Endothelial cell of umbilical vein (primary cell): Measurements from ENCODE around the gene LIAS. TPM values are rescaled to one million over a fixed set of nuclear protein-coding genes. Genes with fewer than 3 reads are reported as not detected.
"Not testable (repeated sequence)": the region's sequence is repeated elsewhere in the genome, so short reads cannot be mapped to it uniquely, and the experiment has no call there.

Experiments
- BruUV-seq: library from RNA; stranded (reverse); fragments of 400-500 nt; replicated peaks from 2 replicates; lab custom pipeline; 2021; lab: Mats Ljungman, UMichigan
- CTCF ChIA-PET: fragments of 300-600, 350-600 bp; sonication (Branson Sonifier 250); formaldehyde crosslinking; loops from one replicate; lab custom pipeline; 2021; ENCODE audit warnings: antibody characterized with exemption, inconsistent platforms; lab: Charles Lee
- POLR2A ChIA-PET: fragments of 300-600, 350-600 bp; sonication (Branson Sonifier 250); formaldehyde crosslinking; loops from one replicate; lab custom pipeline; 2021; ENCODE audit warnings: antibody characterized with exemption, inconsistent platforms; lab: Charles Lee
- DNase-seq: peaks from one replicate; pipeline ENCODE4 v3.0.0-alpha.2; 2011; ENCODE audit warnings: low read depth, low spot score
- FAIRE-seq: peaks from 2 replicates; lab custom pipeline; 2011; peaks lifted over from hg19 to GRCh38; lab: Jason Lieb, UNC
- H2AFZ ChIP-seq: 2 replicates; pipeline ENCODE4 v1.6.0; 2012; ENCODE audit warnings: low read depth, low read length, control low read depth, inconsistent platforms
- H3K27ac ChIP-seq: 2 replicates; pipeline ENCODE4 v1.5.1; 2011; ENCODE audit warnings: low read depth, mild to moderate bottlenecking, control low read depth, low read length, moderate library complexity; ENCODE audit not compliant: insufficient read depth
- H3K27me3 ChIP-seq, 2 experiments: 2 replicates each; pipeline versions ENCODE4 v1.6.0 to v1.6.1; 2011; ENCODE audit warnings: low read length in 2 of 2, mixed read lengths in 1 of 2; ENCODE audit not compliant: control insufficient read depth in 2 of 2, insufficient read depth in 2 of 2
- H3K36me3 ChIP-seq, 2 experiments: 2 replicates in 1 of 2; 3 replicates in 1 of 2; pipeline ENCODE4 v1.5.1; 2011; ENCODE audit warnings: low read length in 2 of 2, mild to moderate bottlenecking in 1 of 2, moderate library complexity in 1 of 2; ENCODE audit not compliant: control insufficient read depth in 2 of 2, insufficient read depth in 2 of 2; ENCODE audit errors: extremely low read depth in 1 of 2
- H3K4me1 ChIP-seq: 3 replicates; pipeline ENCODE4 v1.5.1; 2011; ENCODE audit warnings: mild to moderate bottlenecking, low read length; ENCODE audit not compliant: control insufficient read depth, insufficient read depth; ENCODE audit errors: extremely low read depth
- H3K4me2 ChIP-seq: 2 replicates; pipeline ENCODE4 v1.6.1; 2011; ENCODE audit warnings: low read length, control low read depth, mixed read lengths; ENCODE audit not compliant: insufficient read depth
- H3K4me3 ChIP-seq, 3 experiments: fragments of 200-600 bp in 1 of 3; sonication (generic), shearing (Covaris generic) in 1 of 3; replicated peaks in 1 of 3; 2 replicates each; pipeline ENCODE4 v1.5.1; 2011 to 2016; ENCODE audit warnings: control low read depth in 3 of 3, low read length in 3 of 3, mild to moderate bottlenecking in 2 of 3, inconsistent platforms in 1 of 3, low read depth in 1 of 3, moderate library complexity in 1 of 3; ENCODE audit not compliant: insufficient read depth in 1 of 3
- H3K79me2 ChIP-seq: 2 replicates; pipeline ENCODE4 v1.6.0; 2012; ENCODE audit warnings: low read length, inconsistent platforms; ENCODE audit not compliant: control insufficient read depth, insufficient read depth
- H3K9ac ChIP-seq: replicated peaks from 2 replicates; pipeline ENCODE3; 2011; ENCODE audit warnings: low read length, control low read depth; ENCODE audit not compliant: insufficient read depth; ENCODE audit errors: extremely low read depth
- H3K9me1 ChIP-seq: replicated peaks from 3 replicates; pipeline ENCODE4 v1.6.0; 2011; ENCODE audit warnings: mild to moderate bottlenecking, low read length; ENCODE audit not compliant: control insufficient read depth, insufficient read depth; ENCODE audit errors: extremely low read depth
- H3K9me3 ChIP-seq: replicated peaks from 2 replicates; pipeline ENCODE4 v1.5.1; 2012; ENCODE audit warnings: low read length, inconsistent platforms; ENCODE audit not compliant: control insufficient read depth, insufficient read depth
- H4K20me1 ChIP-seq: replicated peaks from 2 replicates; pipeline ENCODE3; 2011; ENCODE audit warnings: mild to moderate bottlenecking, low read length; ENCODE audit not compliant: control insufficient read depth, insufficient read depth; ENCODE audit errors: extremely low read depth
- CTCF ChIP-seq, 2 donors: IDR thresholded peaks; 1 replicate in 1 of 2; 2 replicates in 1 of 2; pipeline ENCODE4 v1.5.1; 2011; ENCODE audit warnings: low read length in 2 of 2, mild to moderate bottlenecking in 2 of 2, moderate library complexity in 2 of 2, control low read depth in 1 of 2, inconsistent platforms in 1 of 2, low read depth in 1 of 2; ENCODE audit not compliant: insufficient read depth in 1 of 2; ENCODE audit errors: extremely low read depth in 1 of 2
- EZH2 ChIP-seq: IDR thresholded peaks from 2 replicates; pipeline ENCODE4 v1.6.1; 2012; ENCODE audit warnings: borderline replicate concordance, low read depth, mild to moderate bottlenecking, moderate library complexity, low read length, inconsistent platforms; ENCODE audit not compliant: severe bottlenecking
- FOS ChIP-seq: IDR thresholded peaks from 2 replicates; pipeline ENCODE4 v1.6.1; 2011; ENCODE audit warnings: mild to moderate bottlenecking, low read length, moderate library complexity, borderline replicate concordance; ENCODE audit not compliant: insufficient read depth
- GATA2 ChIP-seq: IDR thresholded peaks from 2 replicates; pipeline ENCODE4 v1.7.0; 2011; ENCODE audit warnings: low read depth, mild to moderate bottlenecking, moderate library complexity, mixed read lengths, low read length; ENCODE audit not compliant: insufficient read length, insufficient read depth
- JUN ChIP-seq: IDR thresholded peaks from 2 replicates; pipeline ENCODE4 v1.6.1; 2011; ENCODE audit warnings: borderline replicate concordance, low read depth; ENCODE audit not compliant: insufficient read length, insufficient read depth
- MAX ChIP-seq: IDR thresholded peaks from 2 replicates; pipeline ENCODE4 v1.6.1; 2011; ENCODE audit not compliant: insufficient read depth, insufficient read length
- MYC ChIP-seq: IDR thresholded peaks from one replicate; pipeline ENCODE4 v1.6.1; 2011; ENCODE audit warnings: mild to moderate bottlenecking, low read depth, low read length
- POLR2A ChIP-seq: IDR thresholded peaks from 2 replicates; pipeline ENCODE4 v1.6.1; 2012; ENCODE audit warnings: low read depth, mild to moderate bottlenecking, control low read depth, low read length
- POLR2AphosphoS5 ChIP-seq: IDR thresholded peaks from 2 replicates; pipeline ENCODE4 v1.6.1; 2012; ENCODE audit warnings: low read depth, mild to moderate bottlenecking, control low read depth, low read length, moderate library complexity; ENCODE audit not compliant: insufficient read depth
- dilution Hi-C: fragments of 300-500 bp; cut with MboI; formaldehyde crosslinking; loops from one replicate; pipeline ENCODE4 v1.15.0; 2019; ENCODE audit warnings: low sequenced_read_pairs; ENCODE audit not compliant: extremely low pct_ligation_motif_present
- intact Hi-C: fragments of 100-400 bp; cut with micrococcal nuclease; formaldehyde crosslinking; loops from one replicate; pipeline ENCODE4 v1.10.0; 2022
- polyA plus RNA-seq, 4 experiments: library from polyadenylated mRNA; depleted of rRNA in 3 of 4; stranded (reverse) in 3 of 4; unstranded in 1 of 4; fragments of >200 nt; gene quantifications; 2 replicates each; pipeline versions ENCODE4 v1.2.1 to v1.2.3, GENCODE V29; 2011 to 2012; ENCODE audit warnings: missing spikeins in 1 of 4
- total RNA-seq: library from RNA; stranded (reverse); gene quantifications from 2 replicates; pipeline ENCODE4 v1.2.3, GENCODE V29; 2021

The LIAS gene
- total and polyA plus RNA-seq, 2 donors (not counting 3 experiments of a cell fraction or from before 2014, with no cell fraction given) = 5.5 to 11.3 TPM

- H3K4me2 ChIP-seq, H2AFZ ChIP-seq, H3K9me1 ChIP-seq, H3K79me2 ChIP-seq, BruUV-seq, H3K9me3 ChIP-seq, DNase-seq, H3K27me3 ChIP-seq, dilution Hi-C loops, FAIRE-seq, H3K4me1 ChIP-seq, H4K20me1 ChIP-seq, intact Hi-C loops, POLR2A ChIA-PET, H3K27ac ChIP-seq, H3K4me3 ChIP-seq, H3K9ac ChIP-seq: not testable (repeated sequence)
- H3K36me3 ChIP-seq = peaks cover 6 to 12% of the 10 kb centered on the region in 2 experiments
- CTCF ChIA-PET = interaction anchor here (1.3 to 1.8 kb wide), 2 partner anchors 45 to 144 kb away, joined by 3 to 5 read pairs; no protein-coding TSS in a partner anchor
Measured at GRCh38 chr4:39514266-39514665, 55.4 kb downstream of the LIAS start.

GRCh38 chr4:39514888-39515401, 56.1 kb downstream of the LIAS start:
- Histone ChIP-seq H3K27ac (peak overlapping the region; percentile 46), H3K9ac (no peak overlapping the region), H3K4me1 (no peaks in the 10 kb centered on the region), H3K9me3 (no peaks in the 10 kb centered on the region), H3K79me2 (peaks cover 12% of the 10 kb centered on the region), H3K4me3 (no peak overlapping the region), H3K4me2 (no peak overlapping the region), H3K9me1 (no peaks in the 10 kb centered on the region), H4K20me1 (no peaks in the 10 kb centered on the region), H3K36me3 (peaks cover 5 to 7% of the 10 kb centered on the region in 2 experiments), H3K27me3 (no peaks in the 10 kb centered on the region), H2AFZ (peak overlapping the region; percentile 48)
- ChIA-PET POLR2A (no interaction called here), CTCF (interaction anchor here (1.3 to 1.8 kb wide), 2 partner anchors 46 to 143 kb away, joined by 3 to 5 read pairs; no protein-coding TSS in a partner anchor)
- dilution Hi-C loops (no loop called here), intact Hi-C loops (no loop called here)
- no peak for TF ChIP-seq CTCF (IDR thresholded peaks at IDR 0.05; ENCODE audit: extremely low read depth in 1 of 2, insufficient read depth in 1 of 2, low read depth in 1 of 2, low read length in 2 of 2)
- TF ChIP-seq MAX = no peak
- TF ChIP-seq POLR2A = no peak
- TF ChIP-seq FOS = no peak
- TF ChIP-seq JUN = no peak
- TF ChIP-seq MYC = no peak
- no peak for TF ChIP-seq EZH2
- TF ChIP-seq POLR2AphosphoS5 = no peak
- TF ChIP-seq GATA2 = no peak
- DNase-seq (no peak), FAIRE-seq (no peak)
- no TSS peak for BruUV-seq
